NCI-H1436 (cell line): ENCODE measurements around the gene PLPP4.

Experiments used
- DNase-seq: peaks from one replicate; lab custom pipeline; 2025; lab: John Stamatoyannopoulos, UW

Gene PLPP4

DNA sequence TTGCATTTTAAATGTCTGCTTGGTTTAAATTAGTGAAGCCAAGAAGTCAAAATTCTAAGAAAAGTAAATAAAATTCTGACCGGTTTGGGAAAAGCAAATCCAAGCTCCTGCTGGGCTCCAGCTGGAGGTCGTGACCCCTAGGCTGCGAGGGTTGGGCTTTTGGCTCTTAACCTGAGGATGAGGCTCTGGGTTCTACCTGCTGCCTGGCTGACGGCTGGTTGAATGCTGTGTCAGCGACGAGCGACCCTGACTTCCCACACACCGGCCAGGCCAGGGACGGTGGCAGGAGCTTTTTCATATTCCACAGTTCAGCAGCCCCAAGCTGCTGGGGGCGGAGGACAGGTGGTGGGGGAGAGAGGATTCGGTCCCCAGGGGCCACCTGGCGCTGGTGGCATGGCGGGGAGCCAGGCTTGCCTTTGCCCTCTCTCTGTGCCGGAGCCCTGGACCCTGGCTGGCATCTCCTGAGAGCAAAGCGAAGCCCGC is 843 bp upstream of the PLPP4 start:
- no peak for DNase-seq

DNA sequence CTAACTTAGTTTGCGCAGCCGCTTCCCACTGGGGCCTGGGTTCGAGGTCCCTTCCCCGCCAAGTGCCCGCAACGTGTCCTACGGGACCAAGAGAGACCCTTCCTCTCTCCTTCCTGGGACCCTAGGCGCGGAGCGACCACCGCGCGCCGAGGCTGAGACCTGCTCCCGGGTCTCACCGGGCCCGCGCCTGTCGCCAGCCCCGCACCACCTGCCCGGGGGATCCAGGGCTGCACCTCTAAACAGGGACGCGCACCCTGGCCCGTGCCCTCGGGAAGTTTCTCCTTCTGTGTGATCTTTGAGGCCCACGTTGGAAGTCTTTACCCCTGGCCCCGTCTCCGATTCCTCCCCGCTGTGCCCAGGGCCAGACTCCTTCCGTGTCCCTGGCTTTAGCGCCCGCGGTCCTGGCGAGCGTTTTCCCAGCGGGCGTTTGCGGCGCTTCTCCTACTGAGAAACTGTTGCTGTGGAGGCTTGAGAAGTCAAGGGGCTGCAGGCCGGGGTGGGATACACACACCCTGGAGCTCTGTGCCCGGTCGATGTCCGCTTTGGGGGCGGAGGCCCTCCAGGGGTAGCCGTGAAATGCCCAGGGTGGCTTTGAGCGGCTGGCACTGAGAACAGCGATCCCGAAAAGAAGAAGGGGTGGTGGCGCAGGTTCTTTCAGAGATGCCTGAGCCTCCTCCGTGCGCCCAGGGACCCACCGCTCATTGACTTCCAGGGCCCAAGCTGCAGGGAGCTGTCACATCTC is 575 bp downstream of the PLPP4 start:
- no peak for DNase-seq

DNA sequence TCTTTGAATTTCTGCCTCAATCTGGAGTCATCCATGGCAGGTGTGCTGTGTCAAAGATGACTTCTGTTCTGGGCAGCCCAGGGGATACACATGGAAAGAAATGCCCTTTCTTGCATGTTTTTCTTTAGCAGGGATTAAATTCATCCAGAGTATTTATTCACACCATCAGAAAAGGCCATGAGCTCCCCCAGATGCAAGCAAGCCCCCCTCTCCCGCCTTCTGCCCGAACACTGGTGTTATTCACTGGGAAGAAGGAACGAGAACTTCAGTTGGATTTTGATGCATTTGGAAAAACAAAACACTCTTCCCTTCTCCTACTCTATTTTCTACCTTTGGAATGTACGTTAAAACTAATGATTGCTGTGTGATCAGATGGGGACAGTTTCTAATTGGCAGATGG is 1.4 kb downstream of the PLPP4 start:
- no peak for DNase-seq

- no peak for DNase-seq
These were observed 2.2 kb downstream of the PLPP4 start for GRCh38 chr10:120459185-120459584.

GRCh38 chr10:120460186-120460585 is 3.2 kb downstream of the PLPP4 start:
- no peak for DNase-seq

DNA sequence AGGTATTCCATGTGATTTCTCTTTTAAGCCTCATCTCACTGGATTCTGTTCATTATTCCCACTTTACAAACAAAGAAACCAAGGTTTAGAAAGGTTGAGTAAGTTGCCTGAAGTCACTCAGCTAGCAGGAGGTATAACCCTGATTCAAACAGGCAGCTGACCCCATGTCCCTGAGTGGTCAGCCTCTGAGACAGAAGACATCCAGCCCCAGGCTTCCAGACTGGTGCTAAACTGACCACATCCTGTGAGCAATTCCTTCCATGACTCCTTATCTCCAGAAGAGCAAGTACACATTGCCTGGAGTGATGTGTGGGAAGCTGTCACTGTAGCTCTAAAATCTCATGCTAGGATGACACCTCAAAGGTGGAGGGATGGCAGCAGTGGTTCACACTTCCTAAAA is 3.7 kb downstream of the PLPP4 start:
- DNase-seq, result no peak

- DNase-seq, result no peak
These were observed 5.1 kb downstream of the PLPP4 start for GRCh38 chr10:120462018-120462682.

DNA sequence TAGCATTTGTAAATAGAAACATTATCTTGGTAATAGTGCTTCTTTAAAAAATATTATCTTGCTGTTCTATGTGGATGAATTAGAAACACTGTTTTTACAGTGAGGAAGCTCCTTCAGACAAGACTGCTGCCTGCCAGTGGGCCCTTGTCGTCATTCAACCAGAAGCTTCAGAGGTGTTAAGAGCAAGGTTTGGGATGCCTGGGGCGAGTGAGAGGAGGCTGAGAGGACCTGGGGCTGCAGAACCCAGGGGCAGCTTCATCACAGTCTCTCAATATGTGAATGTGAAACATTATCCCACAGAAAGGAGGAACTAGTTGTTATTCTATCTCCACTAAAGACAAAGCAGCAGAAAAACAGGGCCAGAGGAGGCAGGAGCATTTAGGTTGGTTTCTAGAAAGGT is 8.1 kb downstream of the PLPP4 start:
- no peak for DNase-seq

DNA sequence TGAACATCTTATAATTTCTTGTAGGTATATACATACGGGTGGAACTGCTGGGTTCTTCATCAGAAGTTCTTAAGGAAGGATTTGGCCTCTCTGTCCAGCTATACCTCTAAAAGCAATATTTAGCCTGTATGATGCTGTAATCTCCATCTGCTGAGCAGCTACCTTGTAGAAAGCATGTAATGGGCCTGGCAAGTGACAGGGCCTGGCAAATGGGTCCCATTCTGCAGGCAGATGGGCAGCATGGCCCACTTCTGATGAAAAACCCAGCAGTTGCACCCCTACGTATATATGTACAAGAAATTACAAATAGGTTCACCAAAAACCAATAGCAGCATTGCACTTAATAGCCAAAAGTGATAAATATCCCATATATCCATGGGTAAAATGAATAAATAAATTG is 9.0 kb downstream of the PLPP4 start:
- DNase-seq, result no peak

DNA sequence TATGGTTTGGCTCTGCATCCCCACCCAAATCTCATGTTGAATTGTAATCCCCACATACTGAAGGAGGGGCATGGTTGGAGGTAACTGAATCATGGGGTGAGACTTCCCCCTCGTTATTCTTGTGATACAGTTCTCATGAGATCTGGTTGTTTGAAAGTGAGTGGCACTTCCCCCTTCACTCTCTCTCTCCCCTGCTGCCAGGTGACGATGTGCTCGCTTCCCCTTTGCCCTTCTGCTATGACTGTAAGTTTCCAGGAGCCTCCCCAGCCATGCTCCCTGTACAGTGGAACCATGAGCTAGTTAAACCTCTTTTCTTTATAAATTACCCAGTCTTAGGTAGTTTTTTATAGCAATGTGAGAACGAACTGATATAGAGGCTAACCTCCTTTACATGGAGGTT is 16.6 kb downstream of the PLPP4 start:
- DNase-seq, result no peak

DNA sequence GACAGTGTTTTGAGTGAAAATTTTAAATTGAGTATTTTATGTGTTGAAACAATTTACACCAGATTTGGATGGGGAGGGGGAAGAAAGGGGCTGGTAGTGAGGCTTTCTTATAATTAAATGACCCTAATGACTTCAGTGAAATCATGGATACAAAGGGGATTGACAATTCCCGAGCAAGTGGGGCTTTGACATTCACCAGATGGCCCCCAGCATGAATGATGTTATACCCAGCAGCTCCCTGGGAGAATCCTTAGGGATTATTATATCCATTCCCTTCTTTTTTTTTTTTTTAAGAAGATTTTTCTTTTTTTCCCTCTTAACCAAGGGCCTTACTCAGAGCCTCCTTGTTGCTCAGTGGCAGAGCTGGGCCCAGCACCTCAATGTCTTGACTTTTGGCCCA is 17.9 kb downstream of the PLPP4 start:
- no peak for DNase-seq

GRCh38 chr10:120475844-120476791 is 19.1 kb downstream of the PLPP4 start:
- DNase-seq, result no peak

DNA sequence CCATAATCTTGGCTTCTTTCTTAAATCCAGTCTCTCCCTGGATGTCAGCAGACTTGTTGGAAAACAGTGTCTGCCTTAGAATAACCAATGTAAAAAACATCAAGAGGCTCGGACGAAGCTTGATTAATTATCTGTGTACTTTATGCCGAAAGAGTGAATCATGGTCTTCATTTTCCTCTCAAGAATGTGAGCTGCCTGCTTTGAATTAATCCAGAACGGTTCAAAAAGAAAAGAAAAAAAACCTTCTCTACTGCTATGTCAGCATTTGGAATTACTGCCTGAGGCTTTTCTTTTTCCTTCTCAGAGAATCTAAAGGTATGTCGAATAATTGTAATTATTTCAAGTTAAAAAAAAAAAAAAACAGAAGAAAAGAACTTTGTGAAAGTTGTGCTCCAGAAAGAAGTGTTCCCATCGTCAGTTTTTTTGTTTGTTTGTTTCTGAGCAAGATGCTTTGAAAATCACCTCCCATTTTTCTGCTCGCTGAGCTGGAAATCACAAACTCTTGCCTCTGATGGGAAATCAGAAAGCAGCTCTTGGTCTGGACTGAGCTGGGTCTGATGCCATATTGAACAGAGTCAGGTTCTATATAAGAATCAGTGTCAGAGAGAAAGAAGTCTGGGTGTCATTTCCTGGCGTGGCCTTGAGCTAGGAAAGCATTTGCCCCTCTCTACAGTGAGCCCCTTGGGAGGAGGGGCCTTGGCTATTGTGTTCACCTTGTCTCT is 20.2 kb downstream of the PLPP4 start:
- DNase-seq, result no peak

GRCh38 chr10:120477743-120478141 is 20.7 kb downstream of the PLPP4 start:
- no peak for DNase-seq

GRCh38 chr10:120478386-120478785 is 21.4 kb downstream of the PLPP4 start:
- DNase-seq, result no peak

GRCh38 chr10:120479506-120479905 is 22.5 kb downstream of the PLPP4 start:
- no peak for DNase-seq

- no peak for DNase-seq
These were observed 23.1 kb downstream of the PLPP4 start for GRCh38 chr10:120480065-120480600.

- no peak for DNase-seq
These were observed 23.8 kb downstream of the PLPP4 start for GRCh38 chr10:120480848-120481247.

- DNase-seq, result no peak
These were observed 26.0 kb downstream of the PLPP4 start for GRCh38 chr10:120483006-120483405.

GRCh38 chr10:120483651-120484301 is 26.7 kb downstream of the PLPP4 start:
- DNase-seq, result no peak

DNA sequence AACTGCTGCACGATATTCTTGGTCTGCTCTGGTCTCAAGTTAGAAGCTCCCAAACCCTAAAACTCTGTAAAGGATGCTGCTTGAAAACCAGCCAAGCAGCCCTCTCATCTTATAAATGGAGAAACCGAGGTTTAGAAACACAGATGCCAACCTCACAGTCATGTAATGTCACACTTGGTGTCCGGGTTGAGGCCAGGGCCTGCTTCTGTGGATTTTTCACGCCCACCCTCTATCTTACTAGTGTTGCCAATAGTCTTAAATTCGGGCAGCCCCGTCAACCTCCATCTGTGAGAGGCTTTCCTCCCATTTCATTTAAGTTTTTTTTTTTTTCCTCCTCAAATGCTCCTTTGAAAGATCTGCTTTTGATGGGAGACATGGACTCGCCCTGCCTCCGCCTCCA is 28.9 kb downstream of the PLPP4 start:
- DNase-seq, result no peak
